Measurements from ENCODE around the gene HSPBAP1.
A peak's percentile ranks its signal among the peaks of the same experiment; 100 is the strongest.

HSPBAP1 gene, protein sequence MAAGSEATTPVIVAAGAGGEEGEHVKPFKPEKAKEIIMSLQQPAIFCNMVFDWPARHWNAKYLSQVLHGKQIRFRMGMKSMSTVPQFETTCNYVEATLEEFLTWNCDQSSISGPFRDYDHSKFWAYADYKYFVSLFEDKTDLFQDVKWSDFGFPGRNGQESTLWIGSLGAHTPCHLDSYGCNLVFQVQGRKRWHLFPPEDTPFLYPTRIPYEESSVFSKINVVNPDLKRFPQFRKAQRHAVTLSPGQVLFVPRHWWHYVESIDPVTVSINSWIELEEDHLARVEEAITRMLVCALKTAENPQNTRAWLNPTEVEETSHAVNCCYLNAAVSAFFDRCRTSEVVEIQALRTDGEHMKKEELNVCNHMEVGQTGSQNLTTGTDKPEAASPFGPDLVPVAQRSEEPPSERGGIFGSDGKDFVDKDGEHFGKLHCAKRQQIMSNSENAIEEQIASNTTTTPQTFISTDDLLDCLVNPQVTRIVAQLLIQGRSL

DNA sequence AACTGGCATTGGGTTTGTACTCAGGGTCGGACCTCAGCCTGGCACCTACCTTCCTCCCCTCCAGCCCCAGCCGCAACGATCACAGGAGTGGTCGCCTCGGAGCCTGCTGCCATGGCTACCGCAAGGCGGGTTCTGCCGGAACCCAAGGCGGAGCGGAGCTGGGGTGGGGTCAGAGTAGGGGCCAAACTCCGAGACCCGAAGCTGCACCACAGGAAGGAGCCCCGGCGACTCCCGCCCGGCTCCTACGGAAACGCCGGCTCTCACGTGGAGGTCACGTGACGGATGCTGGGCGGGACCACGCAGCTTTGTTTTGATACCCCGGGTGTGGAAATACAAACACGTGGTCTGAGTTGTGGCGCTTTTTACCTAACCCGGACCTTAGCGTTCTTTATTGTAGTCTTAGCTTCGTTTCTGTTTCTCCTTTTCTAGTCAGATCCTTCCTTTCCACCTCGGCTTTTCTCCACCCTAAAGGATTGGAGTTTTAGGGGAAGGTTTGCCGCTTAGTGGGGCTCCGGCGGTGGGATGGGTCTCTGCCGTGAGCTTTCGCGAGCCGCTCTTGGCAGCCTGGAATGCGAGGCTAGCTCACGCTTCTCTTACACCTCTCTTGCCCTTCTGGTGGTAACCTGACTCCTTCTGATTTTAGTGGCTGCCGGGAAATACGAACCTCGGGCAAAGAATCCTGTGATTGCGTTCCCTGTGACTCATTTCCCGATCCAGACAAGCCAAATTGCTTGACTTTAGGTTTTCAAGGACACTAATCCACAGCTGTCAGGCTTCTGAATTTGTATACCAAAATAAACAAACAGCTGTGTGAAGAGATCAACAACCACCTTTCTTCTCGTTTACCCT, at the start of gene HSPBAP1:
Gene HSPBAP1 (minus strand): TSS at position 264 of the 849 bp plus-strand sequence. CDS start 151 bp downstream, at position 113.
- ATAC-seq (ENCODE audit: low read depth) (peak; percentile 70), DNase-seq (ENCODE audit: low spot score) (peak; percentile 87)
- H3K27ac ChIP-seq (ENCODE audit: poor library complexity, severe bottlenecking), result peak within 1 kb of the TSS; percentile 86
- H3K4me3 ChIP-seq (ENCODE audit: severe bottlenecking), result peak within 1 kb of the TSS; percentile 58
- no peaks in the 10 kb centered on the region for H3K9me3 ChIP-seq (ENCODE audit: severe bottlenecking)
- H3K36me3 ChIP-seq (ENCODE audit: low read depth), result no peaks in the 10 kb centered on the region
- TF ChIP-seq, protein P1, sequence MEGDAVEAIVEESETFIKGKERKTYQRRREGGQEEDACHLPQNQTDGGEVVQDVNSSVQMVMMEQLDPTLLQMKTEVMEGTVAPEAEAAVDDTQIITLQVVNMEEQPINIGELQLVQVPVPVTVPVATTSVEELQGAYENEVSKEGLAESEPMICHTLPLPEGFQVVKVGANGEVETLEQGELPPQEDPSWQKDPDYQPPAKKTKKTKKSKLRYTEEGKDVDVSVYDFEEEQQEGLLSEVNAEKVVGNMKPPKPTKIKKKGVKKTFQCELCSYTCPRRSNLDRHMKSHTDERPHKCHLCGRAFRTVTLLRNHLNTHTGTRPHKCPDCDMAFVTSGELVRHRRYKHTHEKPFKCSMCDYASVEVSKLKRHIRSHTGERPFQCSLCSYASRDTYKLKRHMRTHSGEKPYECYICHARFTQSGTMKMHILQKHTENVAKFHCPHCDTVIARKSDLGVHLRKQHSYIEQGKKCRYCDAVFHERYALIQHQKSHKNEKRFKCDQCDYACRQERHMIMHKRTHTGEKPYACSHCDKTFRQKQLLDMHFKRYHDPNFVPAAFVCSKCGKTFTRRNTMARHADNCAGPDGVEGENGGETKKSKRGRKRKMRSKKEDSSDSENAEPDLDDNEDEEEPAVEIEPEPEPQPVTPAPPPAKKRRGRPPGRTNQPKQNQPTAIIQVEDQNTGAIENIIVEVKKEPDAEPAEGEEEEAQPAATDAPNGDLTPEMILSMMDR (IDR thresholded peaks at IDR 0.05; ENCODE audit: poor library complexity, severe bottlenecking), result no peak
- no peaks in the 10 kb centered on the region for H3K27me3 ChIP-seq (ENCODE audit: insufficient read depth, poor library complexity, severe bottlenecking)
- peaks cover 27% of the 10 kb centered on the region for H3K4me1 ChIP-seq (ENCODE audit: insufficient read depth, poor library complexity, severe bottlenecking)

DNA sequence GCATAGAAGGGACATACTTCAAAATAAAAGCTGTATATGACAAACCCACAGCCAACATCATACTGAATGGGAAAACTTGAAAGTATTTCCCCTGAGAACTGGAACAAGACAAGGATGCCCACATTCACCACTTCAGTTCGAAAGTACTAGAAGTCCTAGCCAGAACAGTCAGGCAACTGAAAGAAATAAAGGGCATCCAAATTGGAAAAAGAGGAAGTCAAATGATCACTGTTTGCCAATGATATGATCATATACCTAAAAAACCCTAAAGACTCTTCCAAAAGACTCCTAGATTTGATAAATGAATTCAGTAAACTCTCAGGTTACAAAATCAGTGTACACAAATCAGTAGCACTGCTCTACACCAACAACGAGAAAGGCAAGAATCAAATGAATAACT, 42.0 kb upstream of the HSPBAP1 start:
- TF ChIP-seq, protein P1 (IDR thresholded peaks at IDR 0.05; ENCODE audit: poor library complexity, severe bottlenecking), result no peak
- no peaks in the 10 kb centered on the region for H3K4me1 ChIP-seq (ENCODE audit: insufficient read depth, poor library complexity, severe bottlenecking)
- no peaks in the 10 kb centered on the region for H3K27me3 ChIP-seq (ENCODE audit: insufficient read depth, poor library complexity, severe bottlenecking)
- H3K27ac ChIP-seq (ENCODE audit: poor library complexity, severe bottlenecking), result no peak overlapping the region
- no peak for ATAC-seq (ENCODE audit: low read depth)
- no peak overlapping the region for H3K4me3 ChIP-seq (ENCODE audit: severe bottlenecking)
- H3K36me3 ChIP-seq (ENCODE audit: low read depth), result peaks cover 4% of the 10 kb centered on the region; the same call in 1 of the 2 replicates
- no peaks in the 10 kb centered on the region for H3K9me3 ChIP-seq (ENCODE audit: severe bottlenecking)
- no peak for DNase-seq (ENCODE audit: low spot score)

DNA sequence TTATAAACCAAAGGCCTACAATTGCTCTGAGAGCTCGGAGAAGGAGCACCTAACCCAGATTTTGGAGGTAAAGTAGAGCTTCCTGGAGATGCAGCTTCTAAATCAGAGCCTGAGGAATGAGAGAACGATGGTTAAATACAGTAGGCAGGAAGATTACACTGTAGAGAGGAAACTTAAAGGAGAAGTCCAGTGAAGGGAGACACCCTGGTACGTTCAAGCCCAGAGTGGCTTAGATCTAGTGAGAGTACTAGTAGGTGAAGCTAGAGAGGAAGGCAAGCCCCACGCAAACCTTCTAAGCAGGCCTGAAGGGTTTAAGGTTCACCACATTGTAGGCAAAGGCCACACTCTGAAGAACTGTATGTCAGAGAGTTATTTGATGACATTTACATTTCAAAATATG, 34.6 kb upstream of the HSPBAP1 start:
- no peaks in the 10 kb centered on the region for H3K27me3 ChIP-seq (ENCODE audit: insufficient read depth, poor library complexity, severe bottlenecking)
- peaks cover 11% of the 10 kb centered on the region for H3K36me3 ChIP-seq (ENCODE audit: low read depth)
- ATAC-seq (ENCODE audit: low read depth), result no peak
- H3K9me3 ChIP-seq (ENCODE audit: severe bottlenecking), result no peaks in the 10 kb centered on the region
- TF ChIP-seq, protein P1 (IDR thresholded peaks at IDR 0.05; ENCODE audit: poor library complexity, severe bottlenecking), result no peak
- no peaks in the 10 kb centered on the region for H3K4me1 ChIP-seq (ENCODE audit: insufficient read depth, poor library complexity, severe bottlenecking)
- H3K4me3 ChIP-seq (ENCODE audit: severe bottlenecking), result no peak overlapping the region
- H3K27ac ChIP-seq (ENCODE audit: poor library complexity, severe bottlenecking), result no peak overlapping the region
- DNase-seq (ENCODE audit: low spot score), result no peak

DNA sequence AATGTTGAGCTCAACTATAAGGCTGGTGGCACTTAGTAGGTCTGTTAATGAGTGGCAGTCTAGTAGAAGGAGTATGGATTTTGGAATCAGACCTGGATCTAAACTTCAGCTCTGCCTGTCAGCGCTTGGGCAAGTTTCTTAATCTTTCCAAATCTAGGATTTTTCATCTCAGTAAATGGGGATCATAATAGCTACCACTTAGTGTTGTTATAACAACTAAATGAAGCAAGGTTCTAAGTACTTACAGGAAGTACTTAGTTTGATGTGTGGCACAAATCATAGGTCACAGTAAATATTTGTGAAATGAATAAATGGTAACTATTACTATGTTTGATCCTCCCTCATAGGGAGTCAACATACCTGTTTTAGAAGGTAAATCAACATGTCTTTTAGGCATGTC, 32.6 kb upstream of the HSPBAP1 start:
- no peak overlapping the region for H3K4me3 ChIP-seq (ENCODE audit: severe bottlenecking)
- ATAC-seq (ENCODE audit: low read depth) (no peak), DNase-seq (ENCODE audit: low spot score) (no peak)
- H3K4me1 ChIP-seq (ENCODE audit: insufficient read depth, poor library complexity, severe bottlenecking), result no peaks in the 10 kb centered on the region
- H3K27ac ChIP-seq (ENCODE audit: poor library complexity, severe bottlenecking), result no peak overlapping the region
- TF ChIP-seq, protein P1 (IDR thresholded peaks at IDR 0.05; ENCODE audit: poor library complexity, severe bottlenecking), result no peak
- peaks cover 7% of the 10 kb centered on the region for H3K36me3 ChIP-seq (ENCODE audit: low read depth)
- H3K9me3 ChIP-seq (ENCODE audit: severe bottlenecking), result no peaks in the 10 kb centered on the region
- no peaks in the 10 kb centered on the region for H3K27me3 ChIP-seq (ENCODE audit: insufficient read depth, poor library complexity, severe bottlenecking)

Data from RWPE2 (cell line).